ENCODE results near the gene TMEM184B. TPM values are rescaled to one million over a fixed set of nuclear protein-coding genes. Genes with fewer than 3 reads are reported as not detected.
"Not testable (repeated sequence)": the region's sequence is repeated elsewhere in the genome, so short reads cannot be mapped to it uniquely, and the experiment has no call there.

Gene TMEM184B
- total RNA-seq, 1 experiment from 2014 or later: 192 TPM

DNA sequence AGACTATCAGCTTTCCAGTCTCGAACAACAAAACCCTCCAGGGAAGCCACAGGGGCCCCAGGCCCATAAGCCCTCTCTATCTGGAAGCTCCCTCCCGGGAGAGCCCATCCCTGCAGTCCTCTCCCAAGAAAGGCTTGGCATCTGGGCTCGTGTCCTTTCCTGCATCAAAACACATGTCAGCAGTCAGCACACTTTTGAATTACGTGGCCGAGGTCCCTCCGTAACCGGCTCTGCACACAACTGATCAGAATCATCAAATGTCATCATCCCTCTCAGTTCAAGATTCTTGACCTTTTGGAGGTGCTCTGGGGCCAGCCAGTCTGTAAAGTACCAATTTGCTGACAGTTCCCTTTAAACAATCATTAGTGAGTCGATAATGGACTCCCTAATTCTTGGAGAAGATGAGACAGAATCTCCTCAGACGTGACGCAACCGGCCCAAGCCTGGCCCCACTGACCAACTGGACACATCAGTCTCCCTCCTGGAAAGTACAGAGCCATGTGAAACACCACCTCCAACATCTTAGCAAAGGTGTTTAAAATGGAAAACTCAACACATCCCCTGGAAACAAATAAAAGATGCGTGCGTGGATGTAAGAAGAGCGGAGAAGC, 37.5 kb downstream of the TMEM184B start:
- BruUV-seq (replicated peaks): no TSS peak
- Histone ChIP-seq H3K9me2 (ENCODE audit: insufficient read depth) (no peaks in the 10 kb centered on the region), H3F3A (ENCODE audit: insufficient read depth, low read depth) (peaks cover 54% of the 10 kb centered on the region), H3K36me3 (ENCODE audit: low read depth) (peaks cover 45% of the 10 kb centered on the region), H3K27ac (peak overlapping the region; percentile 97; the same call in 1 of the 2 replicates), H3K79me2 (ENCODE audit: low read depth) (peaks cover 61% of the 10 kb centered on the region), H3K4me1 (replicated peaks; ENCODE audit: insufficient read depth) (peaks cover 77% of the 10 kb centered on the region), H3K9me3 (ENCODE audit: insufficient read depth, low read depth) (no peaks in the 10 kb centered on the region), H3K4me3 (no peak overlapping the region), H4K20me1 (ENCODE audit: insufficient read depth) (no peaks in the 10 kb centered on the region), H3K4me2 (peak overlapping the region; percentile 72), H2AFZ (no peak overlapping the region), H3K27me3 (ENCODE audit: insufficient read depth, low read depth) (no peaks in the 10 kb centered on the region)
- CTCF ChIA-PET: no interaction called here
- POLR2A ChIA-PET (ENCODE audit: unreplicated experiment): no interaction called here
- DNase-seq: no peak
- TF ChIP-seq, protein P1, sequence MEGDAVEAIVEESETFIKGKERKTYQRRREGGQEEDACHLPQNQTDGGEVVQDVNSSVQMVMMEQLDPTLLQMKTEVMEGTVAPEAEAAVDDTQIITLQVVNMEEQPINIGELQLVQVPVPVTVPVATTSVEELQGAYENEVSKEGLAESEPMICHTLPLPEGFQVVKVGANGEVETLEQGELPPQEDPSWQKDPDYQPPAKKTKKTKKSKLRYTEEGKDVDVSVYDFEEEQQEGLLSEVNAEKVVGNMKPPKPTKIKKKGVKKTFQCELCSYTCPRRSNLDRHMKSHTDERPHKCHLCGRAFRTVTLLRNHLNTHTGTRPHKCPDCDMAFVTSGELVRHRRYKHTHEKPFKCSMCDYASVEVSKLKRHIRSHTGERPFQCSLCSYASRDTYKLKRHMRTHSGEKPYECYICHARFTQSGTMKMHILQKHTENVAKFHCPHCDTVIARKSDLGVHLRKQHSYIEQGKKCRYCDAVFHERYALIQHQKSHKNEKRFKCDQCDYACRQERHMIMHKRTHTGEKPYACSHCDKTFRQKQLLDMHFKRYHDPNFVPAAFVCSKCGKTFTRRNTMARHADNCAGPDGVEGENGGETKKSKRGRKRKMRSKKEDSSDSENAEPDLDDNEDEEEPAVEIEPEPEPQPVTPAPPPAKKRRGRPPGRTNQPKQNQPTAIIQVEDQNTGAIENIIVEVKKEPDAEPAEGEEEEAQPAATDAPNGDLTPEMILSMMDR (conservative IDR thresholded peaks at IDR 0.05): no peak
- intact Hi-C loops (cut with micrococcal nuclease; ENCODE audit: unreplicated experiment): loop anchor here (5.0 kb wide), 1 partner anchor 337 kb away; the partner anchor contains the start of gene DMC1

DNA sequence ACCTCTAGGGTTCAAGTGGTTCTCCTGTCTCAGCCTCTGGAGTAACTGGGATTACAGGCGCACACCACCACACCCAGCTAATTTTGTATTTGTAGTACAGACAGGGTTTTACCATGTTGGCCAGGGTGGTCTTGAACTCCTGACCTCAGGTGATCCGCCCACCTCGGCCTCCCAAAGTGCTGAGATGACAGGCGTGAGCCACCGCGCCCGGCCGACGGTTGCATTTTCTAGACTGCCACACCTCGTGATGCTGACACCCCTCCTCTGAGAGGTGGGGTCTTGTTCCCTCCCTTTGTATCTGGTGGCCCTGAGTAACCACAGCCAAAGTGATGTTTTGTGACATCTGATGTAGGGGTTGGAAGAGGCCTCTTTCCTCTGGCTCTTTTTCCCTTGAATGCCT, 39.0 kb downstream of the TMEM184B start:
- BruUV-seq (replicated peaks): not testable (repeated sequence)

DNA sequence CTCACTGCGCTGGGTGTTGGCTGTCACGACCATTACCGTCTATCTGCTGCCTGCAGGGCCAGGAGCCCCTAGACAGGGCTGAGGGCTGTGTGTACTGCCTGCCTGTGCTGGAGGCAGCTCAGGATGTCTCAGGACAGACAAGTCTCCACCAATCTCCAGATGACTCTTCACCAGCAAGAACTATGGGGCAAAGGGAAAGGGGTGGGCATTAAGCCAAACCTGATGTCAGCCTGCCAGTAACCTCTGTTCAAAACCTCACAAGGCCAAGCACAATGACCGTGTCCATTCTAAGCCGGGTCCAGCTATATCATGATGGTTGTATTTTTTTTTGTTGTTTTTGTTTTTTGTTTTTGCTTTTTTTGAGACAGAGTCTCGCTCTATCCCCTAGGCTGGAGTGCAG, 39.4 kb downstream of the TMEM184B start:
- H3K4me3 ChIP-seq: no peak overlapping the region
- no peaks in the 10 kb centered on the region for H3K27me3 ChIP-seq (ENCODE audit: insufficient read depth, low read depth)
- TF ChIP-seq EZH2 (IDR thresholded peaks at IDR 0.05; ENCODE audit: low read depth): no peak
- TF ChIP-seq, protein P1 (conservative IDR thresholded peaks at IDR 0.05): no peak
- peak overlapping the region; percentile 27; the same call in 1 of the 2 replicates for H3K4me2 ChIP-seq
- no peaks in the 10 kb centered on the region for H3K9me2 ChIP-seq (ENCODE audit: insufficient read depth)
- H3K36me3 ChIP-seq (ENCODE audit: low read depth): peaks cover 53% of the 10 kb centered on the region
- peak overlapping the region; percentile 15; the same call in 1 of the 2 replicates for H3K27ac ChIP-seq
- H3K4me1 ChIP-seq (replicated peaks; ENCODE audit: insufficient read depth): peaks cover 68% of the 10 kb centered on the region
- CTCF ChIA-PET: no interaction called here
- no peak overlapping the region for H2AFZ ChIP-seq
- POLR2A ChIA-PET (ENCODE audit: unreplicated experiment): no interaction called here
- H4K20me1 ChIP-seq (ENCODE audit: insufficient read depth): no peaks in the 10 kb centered on the region
- intact Hi-C loops (cut with micrococcal nuclease; ENCODE audit: unreplicated experiment): no loop called here
- no TSS peak for BruUV-seq (replicated peaks)
- DNase-seq: no peak
- peaks cover 48% of the 10 kb centered on the region for H3F3A ChIP-seq (ENCODE audit: insufficient read depth, low read depth)
- peaks cover 56% of the 10 kb centered on the region for H3K79me2 ChIP-seq (ENCODE audit: low read depth)
- H3K9me3 ChIP-seq (ENCODE audit: insufficient read depth, low read depth): no peaks in the 10 kb centered on the region

More for the DNA sequence above, 39.0 kb downstream of the TMEM184B start:
- H3K27me3 ChIP-seq (ENCODE audit: insufficient read depth, low read depth); H3K27ac ChIP-seq; intact Hi-C loops (cut with micrococcal nuclease; ENCODE audit: unreplicated experiment); H4K20me1 ChIP-seq (ENCODE audit: insufficient read depth); H3K4me3 ChIP-seq; H3K9me3 ChIP-seq (ENCODE audit: insufficient read depth, low read depth); DNase-seq; H2AFZ ChIP-seq; H3K9me2 ChIP-seq (ENCODE audit: insufficient read depth): not testable (repeated sequence)
- Histone ChIP-seq H3F3A (ENCODE audit: insufficient read depth, low read depth) (peaks cover 49% of the 10 kb centered on the region), H3K4me2 (peak overlapping the region; percentile 27; the same call in 1 of the 2 replicates), H3K36me3 (ENCODE audit: low read depth) (peaks cover 53% of the 10 kb centered on the region), H3K79me2 (ENCODE audit: low read depth) (peaks cover 58% of the 10 kb centered on the region), H3K4me1 (replicated peaks; ENCODE audit: insufficient read depth) (peaks cover 68% of the 10 kb centered on the region)
- CTCF ChIA-PET: interaction anchor here (0.6 kb wide), 1 partner anchor 9 kb away, joined by 5 read pairs; no protein-coding TSS in a partner anchor
- POLR2A ChIA-PET (ENCODE audit: unreplicated experiment): interaction anchor here (0.6 kb wide), 1 partner anchor 276 kb away, joined by 9 read pairs; no protein-coding TSS in a partner anchor

Measured in PC-9 (cell line).